Suprapubic skin (tissue), 4 donors: ENCODE measurements around the gene IFNK. TPM values are rescaled to one million over a fixed set of nuclear protein-coding genes. Genes with fewer than 3 reads are reported as not detected.

Experiments
- DNase-seq, 2 donors: peaks; one replicate each; pipeline ENCODE4 v3.0.0-alpha.2; 2019; ENCODE audit warnings: low spot score in 2 of 2
- H3K27ac ChIP-seq: fragments of 200-600 bp; sonication (generic); one replicate; pipeline ENCODE4 v1.5.1; 2019
- H3K27me3 ChIP-seq: fragments of 200-600 bp; sonication (generic); one replicate; pipeline ENCODE4 v1.5.1; 2019
- H3K36me3 ChIP-seq: fragments of 200-600 bp; sonication (generic); one replicate; pipeline ENCODE4 v1.5.1; 2019
- H3K4me1 ChIP-seq: fragments of 200-600 bp; sonication (generic); one replicate; pipeline ENCODE4 v1.5.1; 2019
- H3K4me3 ChIP-seq: fragments of 200-600 bp; sonication (generic); one replicate; pipeline ENCODE4 v1.5.1; 2019; ENCODE audit warnings: mild to moderate bottlenecking
- H3K9me3 ChIP-seq: fragments of 200-600 bp; sonication (generic); one replicate; pipeline ENCODE4 v1.5.1; 2019
- EP300 ChIP-seq: sonication (generic); formaldehyde crosslinking; IDR thresholded peaks from one replicate; pipeline ENCODE4 v1.6.1; 2017; ENCODE audit warnings: antibody characterized with exemption
- POLR2A ChIP-seq, 2 donors: fragments of 450-650 bp; IDR thresholded peaks; one replicate each; pipeline ENCODE4 v1.6.1; 2017; ENCODE audit warnings: antibody characterized with exemption in 2 of 2, mild to moderate bottlenecking in 2 of 2, moderate library complexity in 2 of 2
- POLR2AphosphoS5 ChIP-seq, 3 donors: sonication (generic); formaldehyde crosslinking; IDR thresholded peaks; one replicate each; pipeline ENCODE4 v1.6.1; 2017; ENCODE audit warnings: antibody characterized with exemption in 3 of 3
- WGBS: methylation state at CpG from one replicate; pipeline ENCODE4 v1.1.5; 2018; 5-methylcytosine and 5-hydroxymethylcytosine counted together
- total RNA-seq, 4 donors: library from RNA; depleted of rRNA; stranded (reverse); fragments of >200 nt; gene quantifications; one replicate each; pipeline ENCODE4 v1.1.0, GENCODE V29; 2016
- TF ChIP-seq, protein P1 (sequence below), 2 donors: fragments of 200-600 bp in 1 of 2; fragments of 450-650 bp in 1 of 2; sonication (generic) in 1 of 2; IDR thresholded peaks; one replicate each; pipeline ENCODE4 v1.5.1; 2016 to 2019; ENCODE audit warnings: antibody characterized with exemption in 2 of 2, mild to moderate bottlenecking in 1 of 2, moderate library complexity in 1 of 2

The IFNK gene
- total RNA-seq, 4 donors from 2014 or later: not detected

DNA sequence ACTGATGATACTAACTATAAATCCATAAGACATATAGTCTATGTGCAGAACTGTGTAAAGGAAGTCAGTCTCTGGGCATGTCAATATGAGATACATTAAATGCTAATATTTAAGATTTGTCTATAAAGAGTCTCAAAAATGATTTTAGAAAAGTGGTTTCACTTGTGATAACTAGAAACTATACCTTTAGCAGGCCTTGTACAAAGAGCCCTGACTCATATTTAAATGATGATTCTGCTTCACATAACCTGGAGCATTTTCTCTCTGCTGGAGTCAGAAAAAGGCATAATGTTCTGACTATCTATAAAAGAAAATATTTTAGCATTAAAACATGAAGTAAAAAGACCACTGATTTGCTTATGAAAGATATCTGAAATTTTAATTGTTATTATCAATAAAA is 34.2 kb downstream of the IFNK start:
- Histone ChIP-seq H3K36me3 (peaks cover 49% of the 10 kb centered on the region), H3K9me3 (no peaks in the 10 kb centered on the region), H3K27ac (no peak overlapping the region), H3K27me3 (no peaks in the 10 kb centered on the region), H3K4me3 (no peak overlapping the region), H3K4me1 (no peaks in the 10 kb centered on the region)
- DNase-seq: no peak
- TF ChIP-seq POLR2A (IDR thresholded peaks at IDR 0.05) (no peak), POLR2AphosphoS5 (IDR thresholded peaks at IDR 0.05) (no peak), EP300 (no peak)
- TF ChIP-seq, protein P1, sequence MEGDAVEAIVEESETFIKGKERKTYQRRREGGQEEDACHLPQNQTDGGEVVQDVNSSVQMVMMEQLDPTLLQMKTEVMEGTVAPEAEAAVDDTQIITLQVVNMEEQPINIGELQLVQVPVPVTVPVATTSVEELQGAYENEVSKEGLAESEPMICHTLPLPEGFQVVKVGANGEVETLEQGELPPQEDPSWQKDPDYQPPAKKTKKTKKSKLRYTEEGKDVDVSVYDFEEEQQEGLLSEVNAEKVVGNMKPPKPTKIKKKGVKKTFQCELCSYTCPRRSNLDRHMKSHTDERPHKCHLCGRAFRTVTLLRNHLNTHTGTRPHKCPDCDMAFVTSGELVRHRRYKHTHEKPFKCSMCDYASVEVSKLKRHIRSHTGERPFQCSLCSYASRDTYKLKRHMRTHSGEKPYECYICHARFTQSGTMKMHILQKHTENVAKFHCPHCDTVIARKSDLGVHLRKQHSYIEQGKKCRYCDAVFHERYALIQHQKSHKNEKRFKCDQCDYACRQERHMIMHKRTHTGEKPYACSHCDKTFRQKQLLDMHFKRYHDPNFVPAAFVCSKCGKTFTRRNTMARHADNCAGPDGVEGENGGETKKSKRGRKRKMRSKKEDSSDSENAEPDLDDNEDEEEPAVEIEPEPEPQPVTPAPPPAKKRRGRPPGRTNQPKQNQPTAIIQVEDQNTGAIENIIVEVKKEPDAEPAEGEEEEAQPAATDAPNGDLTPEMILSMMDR (IDR thresholded peaks at IDR 0.05): no peak

DNA sequence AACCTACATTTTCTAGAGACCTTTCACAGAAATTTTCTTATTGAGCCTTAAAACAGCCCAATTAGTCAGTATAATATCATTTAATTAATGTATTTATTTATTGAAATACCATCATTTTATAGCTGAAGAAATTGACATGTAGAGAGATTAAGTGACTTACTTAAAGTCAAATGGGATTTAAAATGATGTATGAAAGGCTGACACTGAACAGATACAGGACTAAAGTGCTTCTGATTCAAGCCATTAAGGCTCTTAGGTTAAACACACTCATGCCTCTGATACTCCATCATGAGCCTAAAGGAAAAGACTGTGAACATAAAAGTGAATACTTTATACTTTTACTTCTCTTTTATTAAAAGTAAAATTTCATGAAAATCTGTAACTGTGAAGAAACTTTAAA is 36.4 kb downstream of the IFNK start:
- Histone ChIP-seq H3K4me3 (no peak overlapping the region), H3K27me3 (no peaks in the 10 kb centered on the region), H3K9me3 (no peaks in the 10 kb centered on the region), H3K27ac (no peak overlapping the region), H3K4me1 (no peaks in the 10 kb centered on the region), H3K36me3 (peaks cover 38% of the 10 kb centered on the region)
- no peak for DNase-seq
- TF ChIP-seq EP300 (no peak), POLR2AphosphoS5 (IDR thresholded peaks at IDR 0.05) (no peak), POLR2A (IDR thresholded peaks at IDR 0.05) (no peak)
- TF ChIP-seq, protein P1 (IDR thresholded peaks at IDR 0.05): no peak

DNA sequence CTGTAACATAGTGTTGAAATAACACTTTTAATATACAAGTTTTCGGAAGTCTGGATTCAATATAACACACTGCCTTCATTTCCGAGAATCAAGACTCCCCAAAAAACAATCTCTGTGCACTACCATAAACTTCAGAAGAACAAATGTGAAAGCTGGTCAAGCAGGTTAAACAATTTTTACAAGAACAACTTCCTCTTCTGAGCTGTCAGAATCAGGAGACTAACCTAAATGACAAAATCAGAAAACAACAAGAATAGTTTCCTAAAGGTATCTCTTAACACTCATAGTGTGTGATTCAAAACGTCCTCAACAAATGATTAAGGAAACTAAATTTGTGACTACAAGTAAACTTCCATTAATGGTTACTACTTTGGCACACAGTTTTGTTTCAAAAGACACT is 37.6 kb downstream of the IFNK start:
- Histone ChIP-seq H3K4me3 (no peak overlapping the region), H3K9me3 (no peaks in the 10 kb centered on the region), H3K4me1 (no peaks in the 10 kb centered on the region), H3K36me3 (peaks cover 36% of the 10 kb centered on the region), H3K27ac (no peak overlapping the region), H3K27me3 (no peaks in the 10 kb centered on the region)
- 69% methylated on average over 3 of the region's 3 CpGs for WGBS
- TF ChIP-seq EP300 (no peak), POLR2AphosphoS5 (IDR thresholded peaks at IDR 0.05) (no peak), POLR2A (IDR thresholded peaks at IDR 0.05) (no peak)
- TF ChIP-seq, protein P1 (IDR thresholded peaks at IDR 0.05): no peak
- no peak for DNase-seq

DNA sequence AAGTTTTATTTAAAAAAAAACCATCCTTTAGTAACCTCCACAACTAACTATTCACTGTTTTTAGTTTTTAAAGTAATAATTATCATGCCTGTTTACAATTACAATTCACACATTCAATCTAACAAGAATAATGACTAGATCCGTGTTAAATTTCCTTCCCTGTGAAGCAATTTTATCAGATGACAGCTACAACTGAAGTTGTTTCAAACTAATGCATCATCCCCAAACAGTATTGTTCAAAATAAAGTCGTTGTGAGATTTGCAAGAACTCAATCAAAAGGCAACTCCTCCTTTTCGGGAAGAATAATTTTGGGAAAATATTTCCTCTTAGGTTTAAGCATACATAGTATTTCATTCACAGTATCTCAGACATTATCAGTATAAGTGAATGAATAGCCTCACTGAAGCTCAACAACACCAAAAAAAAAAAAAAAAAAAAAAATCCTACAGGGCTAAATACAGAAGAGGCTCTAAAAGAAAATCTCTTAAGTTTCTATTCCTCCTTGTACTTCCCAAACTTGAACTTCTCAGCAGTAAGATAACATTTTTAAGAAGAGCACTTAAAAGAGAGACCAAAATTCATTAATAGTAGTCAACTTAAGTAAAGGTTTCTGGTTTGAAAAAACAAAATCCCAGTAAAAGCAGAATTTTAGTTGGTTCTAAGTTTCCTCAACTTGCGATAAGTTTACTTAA is 39.8 kb downstream of the IFNK start:
- 77% methylated on average over 4 of the region's 4 CpGs for WGBS
- H3K4me3 ChIP-seq: no peak overlapping the region
- H3K27me3 ChIP-seq: no peaks in the 10 kb centered on the region
- H3K4me1 ChIP-seq: no peaks in the 10 kb centered on the region
- no peak for TF ChIP-seq POLR2A (IDR thresholded peaks at IDR 0.05)
- TF ChIP-seq, protein P1 (IDR thresholded peaks at IDR 0.05): no peak
- no peak for TF ChIP-seq POLR2AphosphoS5 (IDR thresholded peaks at IDR 0.05)
- TF ChIP-seq EP300: no peak
- DNase-seq: no peak
- peaks cover 22% of the 10 kb centered on the region for H3K36me3 ChIP-seq
- no peak overlapping the region for H3K27ac ChIP-seq
- no peaks in the 10 kb centered on the region for H3K9me3 ChIP-seq

DNA sequence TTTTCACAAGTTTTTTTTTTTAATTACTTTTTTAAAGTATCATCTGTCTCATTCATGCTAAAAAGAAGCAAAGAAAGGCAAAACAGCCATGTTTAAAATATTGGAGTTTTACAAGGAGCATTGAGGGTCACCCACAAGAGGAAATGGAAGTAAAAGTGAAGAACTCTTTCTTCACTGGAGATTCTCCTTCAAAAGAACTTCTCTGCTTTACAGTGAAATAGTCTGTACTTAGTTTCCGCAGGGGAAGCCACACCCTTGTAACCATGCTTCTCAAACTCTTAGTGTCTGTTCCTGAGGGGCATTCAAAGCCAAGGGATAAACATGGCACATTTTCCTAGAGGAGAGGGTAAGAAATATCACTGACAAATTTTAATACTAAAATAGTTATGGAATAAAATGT is 40.6 kb downstream of the IFNK start:
- Histone ChIP-seq H3K27me3 (no peaks in the 10 kb centered on the region), H3K36me3 (peaks cover 18% of the 10 kb centered on the region), H3K9me3 (no peaks in the 10 kb centered on the region), H3K4me3 (no peak overlapping the region), H3K27ac (no peak overlapping the region), H3K4me1 (no peaks in the 10 kb centered on the region)
- TF ChIP-seq, protein P1 (IDR thresholded peaks at IDR 0.05): no peak
- no peak for TF ChIP-seq POLR2A (IDR thresholded peaks at IDR 0.05)
- TF ChIP-seq EP300: no peak
- no peak for TF ChIP-seq POLR2AphosphoS5 (IDR thresholded peaks at IDR 0.05)
- DNase-seq: no peak
- WGBS: 96% methylated on average over 1 of the region's 1 CpG
